Brain microvascular endothelial cell (primary cell): Measurements from ENCODE around the gene PRKD3.
"Not testable (repeated sequence)": the region's sequence is repeated elsewhere in the genome, so short reads cannot be mapped to it uniquely, and the experiment has no call there.

ENCODE experiments used
- DNase-seq: peaks from one replicate; pipeline ENCODE4 v3.0.0-alpha.2; 2020
- H3K27ac ChIP-seq: fragments of 250-450 bp; sonication (Bioruptor Pico); 2 replicates; pipeline ENCODE4 v1.5.1; 2020; ENCODE audit warnings: mild to moderate bottlenecking, moderate library complexity
- H3K27me3 ChIP-seq: fragments of 250-450 bp; sonication (Bioruptor Pico); replicated peaks from 2 replicates; pipeline ENCODE4 v1.5.1; 2020; ENCODE audit warnings: mild to moderate bottlenecking
- H3K36me3 ChIP-seq: fragments of 250-450 bp; sonication (Bioruptor Pico); replicated peaks from 2 replicates; pipeline ENCODE4 v1.5.1; 2020; ENCODE audit warnings: mild to moderate bottlenecking
- H3K4me3 ChIP-seq: 2 replicates; pipeline ENCODE4 v1.5.1; 2011; ENCODE audit warnings: low read depth, mild to moderate bottlenecking, control low read depth, low read length, moderate library complexity
- in situ Hi-C: cut with HindIII; loops from 2 replicates; pipeline ENCODE4 v1.10.0; 2017; ENCODE audit warnings: low sequenced_read_pairs, low pct_ligation_motif_present
- TF ChIP-seq, protein P1 (sequence below): IDR thresholded peaks from 2 replicates; pipeline ENCODE4 v1.5.1; 2011; ENCODE audit warnings: low read depth, mild to moderate bottlenecking, moderate library complexity, low read length, control low read depth, inconsistent platforms; ENCODE audit errors: missing control alignments

The PRKD3 gene

DNA sequence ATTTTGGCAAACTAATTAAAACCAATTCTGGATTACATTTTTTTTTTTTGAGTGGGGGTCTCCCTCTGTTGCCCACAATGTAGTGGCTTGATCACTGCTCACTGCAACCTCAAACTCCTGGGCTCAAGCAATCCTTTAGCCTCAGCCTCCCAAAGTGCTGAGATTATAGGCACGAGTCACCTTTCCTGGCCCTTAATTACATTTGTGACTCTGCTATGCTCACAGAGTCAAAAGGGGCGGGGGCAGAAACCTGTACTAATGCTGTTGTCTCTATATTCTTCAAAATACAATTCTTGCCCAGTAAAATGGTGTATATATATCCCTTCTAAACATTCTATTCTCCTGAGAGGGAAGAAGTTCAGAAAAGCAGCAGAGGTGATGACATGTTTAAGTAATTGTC is 23.2 kb downstream of the PRKD3 start:
- no peak overlapping the region for H3K27ac ChIP-seq
- H3K27me3 ChIP-seq = no peaks in the 10 kb centered on the region
- TF ChIP-seq, protein P1, sequence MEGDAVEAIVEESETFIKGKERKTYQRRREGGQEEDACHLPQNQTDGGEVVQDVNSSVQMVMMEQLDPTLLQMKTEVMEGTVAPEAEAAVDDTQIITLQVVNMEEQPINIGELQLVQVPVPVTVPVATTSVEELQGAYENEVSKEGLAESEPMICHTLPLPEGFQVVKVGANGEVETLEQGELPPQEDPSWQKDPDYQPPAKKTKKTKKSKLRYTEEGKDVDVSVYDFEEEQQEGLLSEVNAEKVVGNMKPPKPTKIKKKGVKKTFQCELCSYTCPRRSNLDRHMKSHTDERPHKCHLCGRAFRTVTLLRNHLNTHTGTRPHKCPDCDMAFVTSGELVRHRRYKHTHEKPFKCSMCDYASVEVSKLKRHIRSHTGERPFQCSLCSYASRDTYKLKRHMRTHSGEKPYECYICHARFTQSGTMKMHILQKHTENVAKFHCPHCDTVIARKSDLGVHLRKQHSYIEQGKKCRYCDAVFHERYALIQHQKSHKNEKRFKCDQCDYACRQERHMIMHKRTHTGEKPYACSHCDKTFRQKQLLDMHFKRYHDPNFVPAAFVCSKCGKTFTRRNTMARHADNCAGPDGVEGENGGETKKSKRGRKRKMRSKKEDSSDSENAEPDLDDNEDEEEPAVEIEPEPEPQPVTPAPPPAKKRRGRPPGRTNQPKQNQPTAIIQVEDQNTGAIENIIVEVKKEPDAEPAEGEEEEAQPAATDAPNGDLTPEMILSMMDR = no peak
- no peak overlapping the region for H3K4me3 ChIP-seq
- no peak for DNase-seq
- in situ Hi-C loops = no loop called here
- H3K36me3 ChIP-seq = no peaks in the 10 kb centered on the region

DNA sequence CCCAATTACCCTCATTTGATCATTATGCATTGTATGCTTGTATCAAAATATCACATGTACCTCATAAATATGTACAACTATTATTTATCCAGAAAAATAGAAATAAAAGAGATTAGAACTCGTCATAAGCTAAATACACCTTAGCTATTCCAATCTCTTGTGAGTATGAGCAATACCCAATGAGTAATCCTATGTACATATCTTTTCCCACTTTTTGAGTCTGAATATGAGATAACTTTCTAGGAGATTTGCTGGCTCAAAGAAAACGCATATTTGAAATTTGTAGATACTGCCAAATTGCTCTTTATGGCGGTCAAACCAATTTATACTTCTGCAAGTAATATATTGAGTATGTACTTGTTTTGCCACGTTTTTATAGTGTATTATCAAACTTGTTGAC is 24.1 kb downstream of the PRKD3 start:
- in situ Hi-C loops = no loop called here
- H3K36me3 ChIP-seq = no peaks in the 10 kb centered on the region
- no peaks in the 10 kb centered on the region for H3K27me3 ChIP-seq
- no peak overlapping the region for H3K27ac ChIP-seq
- H3K4me3 ChIP-seq = no peak overlapping the region
- no peak for DNase-seq
- TF ChIP-seq, protein P1 = no peak

DNA sequence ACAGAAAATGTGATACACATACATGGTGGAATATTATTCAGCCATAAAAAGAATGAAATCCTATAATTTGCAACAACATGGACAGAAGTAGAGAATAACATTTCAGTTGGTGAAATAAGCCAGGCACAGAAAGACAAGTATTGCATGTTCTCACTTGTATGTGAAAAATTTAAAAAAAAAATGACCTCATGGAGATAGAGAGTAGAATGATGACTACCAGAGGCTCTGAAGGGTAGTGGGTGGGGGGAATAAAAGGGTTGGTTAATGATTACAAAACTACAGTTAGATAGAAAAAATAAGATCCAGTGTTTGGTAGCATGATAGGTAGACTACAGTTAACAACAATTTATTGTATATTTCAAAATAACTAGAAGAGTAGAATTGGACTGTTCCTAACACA is 24.5 kb downstream of the PRKD3 start:
- DNase-seq = no peak
- H3K36me3 ChIP-seq = no peaks in the 10 kb centered on the region
- no peak overlapping the region for H3K4me3 ChIP-seq
- in situ Hi-C loops = no loop called here
- no peak overlapping the region for H3K27ac ChIP-seq
- H3K27me3 ChIP-seq = no peaks in the 10 kb centered on the region
- TF ChIP-seq, protein P1 = no peak

DNA sequence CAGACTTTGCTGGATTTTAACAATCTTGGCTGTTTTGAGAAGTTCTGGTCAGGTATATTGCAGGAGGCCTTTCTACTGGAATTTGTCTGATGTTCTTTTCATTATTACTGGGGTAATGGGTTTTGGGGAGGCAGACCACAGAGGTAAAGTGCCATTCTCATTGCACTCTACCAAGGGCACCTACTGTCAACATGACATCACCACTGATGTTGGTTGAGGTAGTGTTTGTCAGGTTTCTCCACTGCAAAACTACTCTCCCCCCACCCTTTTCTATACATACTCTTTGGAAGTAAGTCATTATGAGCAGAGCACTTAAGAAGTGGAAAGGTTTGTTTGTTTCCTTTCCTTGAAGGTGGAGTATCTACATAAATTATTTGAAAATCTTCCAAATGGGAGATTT is 27.0 kb downstream of the PRKD3 start:
- in situ Hi-C loops = no loop called here
- H3K4me3 ChIP-seq = no peak overlapping the region
- TF ChIP-seq, protein P1 = no peak
- no peak for DNase-seq
- no peak overlapping the region for H3K27ac ChIP-seq
- H3K36me3 ChIP-seq = no peaks in the 10 kb centered on the region
- H3K27me3 ChIP-seq = no peaks in the 10 kb centered on the region

DNA sequence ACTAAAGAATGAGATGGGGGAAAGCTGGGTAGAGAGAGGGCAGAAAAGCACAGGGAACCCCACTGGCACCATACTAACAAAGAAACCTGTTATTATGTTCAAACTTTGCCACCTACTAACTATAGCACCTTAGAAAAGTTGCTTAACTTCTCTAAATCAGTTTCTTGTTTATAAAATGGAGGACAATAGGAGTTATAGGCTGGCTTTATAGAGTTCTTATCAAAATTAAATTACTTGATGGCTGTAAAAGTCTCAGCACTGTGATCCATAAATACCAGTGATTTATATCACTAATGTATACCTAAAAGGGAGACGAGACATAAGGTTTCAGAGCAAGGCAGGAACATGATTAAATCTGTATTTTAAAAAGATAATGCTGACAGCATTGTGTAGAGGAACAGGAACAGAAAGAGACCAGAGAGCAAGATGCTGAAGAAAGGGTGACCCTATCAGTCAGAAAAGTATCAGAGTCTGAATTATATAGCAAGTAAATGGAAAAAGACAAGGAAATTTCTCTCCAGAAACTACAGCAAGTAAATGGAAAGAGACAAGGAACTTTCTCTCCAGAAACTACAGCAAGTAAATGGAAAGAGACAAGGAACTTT is 29.1 kb downstream of the PRKD3 start:
- no peak for DNase-seq
- TF ChIP-seq, protein P1 = no peak
- in situ Hi-C loops = no loop called here
- Histone ChIP-seq H3K27ac (no peak overlapping the region), H3K36me3 (peaks cover 10% of the 10 kb centered on the region), H3K4me3 (no peak overlapping the region), H3K27me3 (no peaks in the 10 kb centered on the region)

DNA sequence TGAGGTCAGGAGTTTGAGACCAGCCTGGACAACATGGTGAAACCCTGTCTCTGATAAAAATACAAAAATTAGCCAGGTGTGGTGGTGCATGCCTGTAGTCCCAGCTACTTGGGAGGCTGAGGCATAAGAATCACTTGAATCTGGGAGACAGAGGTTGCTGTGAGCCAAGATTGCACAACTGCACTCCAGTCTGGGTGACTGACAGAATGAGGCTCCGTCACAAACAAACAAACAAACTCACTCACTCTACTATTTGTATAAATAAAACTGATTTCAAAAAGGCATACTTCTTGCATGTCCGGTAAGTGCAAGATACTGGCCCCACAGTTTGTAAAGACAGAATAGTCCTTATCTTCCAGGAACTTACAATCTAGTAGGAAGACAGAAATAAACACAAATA is 29.8 kb downstream of the PRKD3 start:
- peaks cover 15% of the 10 kb centered on the region for H3K36me3 ChIP-seq
- DNase-seq, H3K27ac ChIP-seq, in situ Hi-C loops, H3K27me3 ChIP-seq, H3K4me3 ChIP-seq: not testable (repeated sequence)
